HG03520 (cell line): ENCODE results near the gene GATC.
A peak's percentile ranks its signal among the peaks of the same experiment; 100 is the strongest.
"Not testable (repeated sequence)": the region's sequence is repeated elsewhere in the genome, so short reads cannot be mapped to it uniquely, and the experiment has no call there.

Experiments used
- ATAC-seq: cut with Tn5 transposase; IDR thresholded peaks from one replicate; pipeline ENCODE4 v1.9.1; 2021; ENCODE audit warnings: mild to moderate bottlenecking, moderate library complexity; ENCODE audit not compliant: unreplicated experiment

The GATC gene

GRCh38 chr12:120468821-120469449 is 22.7 kb downstream of the GATC start:
- no peak for ATAC-seq

GRCh38 chr12:120469450-120470149 is 23.4 kb downstream of the GATC start, which contains the start of gene SRSF9:
Gene SRSF9 (minus strand): TSS chr12:120469748. CDS start chr12:120469609, 139 bp downstream.
- peak; percentile 85 for ATAC-seq

GRCh38 chr12:120470150-120470784 is 24.0 kb downstream of the GATC start:
- ATAC-seq: peak; percentile 10

GRCh38 chr12:120472521-120472920 is 26.3 kb downstream of the GATC start:
- no peak for ATAC-seq

- ATAC-seq: no peak
These were observed 27.8 kb downstream of the GATC start for GRCh38 chr12:120473807-120474615.

GRCh38 chr12:120474616-120474960 is 28.3 kb downstream of the GATC start:
- no peak for ATAC-seq

GRCh38 chr12:120475643-120476042 is 29.4 kb downstream of the GATC start:
- no peak for ATAC-seq

GRCh38 chr12:120479458-120479857 is 33.2 kb downstream of the GATC start:
- ATAC-seq: no peak

- no peak for ATAC-seq
These were observed 34.0 kb downstream of the GATC start for GRCh38 chr12:120480211-120480610.

- no peak for ATAC-seq
These were observed 35.0 kb downstream of the GATC start for GRCh38 chr12:120481022-120481767.

GRCh38 chr12:120483621-120484020 is 37.4 kb downstream of the GATC start:
- no peak for ATAC-seq

GRCh38 chr12:120485961-120486881 is 40.0 kb downstream of the GATC start:
- ATAC-seq: no peak

GRCh38 chr12:120487552-120487951 is 41.3 kb downstream of the GATC start:
- not testable (repeated sequence) for ATAC-seq

GRCh38 chr12:120488057-120488640 is 41.9 kb downstream of the GATC start:
- ATAC-seq: no peak

GRCh38 chr12:120489018-120489417 is 42.8 kb downstream of the GATC start:
- no peak for ATAC-seq

- no peak for ATAC-seq
These were observed 44.1 kb downstream of the GATC start for GRCh38 chr12:120490325-120490724.

- no peak for ATAC-seq
These were observed 44.7 kb downstream of the GATC start for GRCh38 chr12:120490833-120491512.

- peak; percentile 12 for ATAC-seq
These were observed 49.0 kb downstream of the GATC start for GRCh38 chr12:120495186-120495730.
